ENCODE data around the gene GAK.

- no peak for TF ChIP-seq POLR2A (IDR thresholded peaks at IDR 0.05)
- no peak for TF ChIP-seq CTCF (IDR thresholded peaks at IDR 0.05)
Measured at GRCh38 chr4:915595-915994, 16.5 kb downstream of the GAK start.

Measured in right lobe of liver (tissue), 4 donors.